GM19240 (cell line): ENCODE results near the gene SLC48A1.
A peak's percentile ranks its signal among the peaks of the same experiment; 100 is the strongest.

Source experiments
- DNase-seq: peaks from one replicate; pipeline ENCODE4 v3.0.0; 2011; ENCODE audit warnings: low spot score; ENCODE audit not compliant: insufficient read length

Gene SLC48A1

DNA sequence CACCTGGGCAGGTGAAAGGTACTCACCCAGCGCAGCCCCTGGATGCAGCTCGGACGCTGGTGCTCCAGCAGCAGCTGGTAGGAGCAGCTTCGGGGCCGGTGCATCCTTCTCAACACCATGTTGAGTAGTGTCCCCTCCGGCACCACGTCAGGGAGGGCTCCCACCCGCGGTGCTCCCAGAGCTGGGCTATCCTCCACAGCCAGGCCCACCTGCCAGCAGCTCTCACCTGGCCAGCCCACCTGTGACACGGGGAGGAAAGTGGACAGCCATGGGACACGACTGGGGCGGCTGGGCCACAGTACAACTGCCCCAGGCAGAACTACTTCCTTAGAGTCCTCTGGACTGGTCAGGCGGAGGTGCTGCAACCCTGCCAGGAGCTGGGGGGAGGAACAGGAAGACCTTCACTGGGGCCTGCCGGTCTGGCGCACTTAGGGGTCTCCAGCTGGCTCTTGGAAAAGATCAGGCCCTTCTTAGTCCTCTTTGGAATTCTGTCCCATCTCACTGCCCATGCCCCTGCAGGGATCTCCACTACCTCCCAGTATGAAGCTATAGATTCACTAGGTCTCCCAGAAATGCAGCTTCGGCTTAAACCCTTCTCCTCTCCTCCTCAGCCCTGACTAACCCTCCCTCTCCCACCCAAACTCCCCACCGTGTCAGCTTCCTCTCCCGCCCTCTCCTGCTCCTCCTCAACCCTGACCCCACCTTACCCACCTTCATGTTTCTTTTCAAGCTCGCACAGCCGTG, 15.0 kb upstream of the SLC48A1 start:
- no peak for DNase-seq

- no peak for DNase-seq
Observed at GRCh38 chr12:47758584-47758833, 14.5 kb upstream of the SLC48A1 start.

GRCh38 chr12:47758834-47759690, 14.0 kb upstream of the SLC48A1 start, which contains the start of gene RAPGEF3:
Gene RAPGEF3 (minus strand): TSS chr12:47758880. CDS start chr12:47758556, 324 bp downstream.
- DNase-seq = peak; percentile 74

DNA sequence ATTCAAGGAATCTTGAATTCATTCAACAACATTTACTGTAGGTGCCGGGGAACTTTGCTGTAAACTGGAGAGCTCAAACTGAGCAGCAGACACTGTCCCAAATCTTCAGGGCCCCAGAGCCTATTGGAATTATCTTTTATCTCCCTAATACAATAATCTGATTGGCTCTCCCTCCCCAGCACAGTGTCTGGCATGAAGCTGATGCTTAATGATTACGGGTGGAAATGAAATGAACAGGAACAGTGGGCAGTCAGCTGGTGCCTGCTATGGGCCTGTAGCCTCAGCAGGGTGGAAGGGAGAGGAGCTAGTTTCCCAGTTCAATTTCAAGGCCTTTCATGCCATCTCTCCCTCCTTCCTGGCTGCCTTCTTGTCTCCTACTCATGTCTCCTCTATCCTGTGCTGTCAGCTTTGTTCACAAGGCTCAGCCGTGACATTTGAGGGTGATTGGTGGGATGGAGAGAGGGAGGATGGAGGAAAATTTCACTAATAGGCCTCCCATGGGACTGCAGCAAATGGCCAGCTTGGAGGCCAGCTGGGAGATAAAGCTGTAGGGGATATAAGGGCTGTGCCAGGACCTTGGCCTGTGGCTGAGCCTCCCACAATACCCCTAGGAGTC, 10.1 kb upstream of the SLC48A1 start:
- no peak for DNase-seq

GRCh38 chr12:47763481-47764346, 9.3 kb upstream of the SLC48A1 start:
- DNase-seq = no peak

GRCh38 chr12:47766502-47767215, 6.4 kb upstream of the SLC48A1 start:
- DNase-seq = no peak

DNA sequence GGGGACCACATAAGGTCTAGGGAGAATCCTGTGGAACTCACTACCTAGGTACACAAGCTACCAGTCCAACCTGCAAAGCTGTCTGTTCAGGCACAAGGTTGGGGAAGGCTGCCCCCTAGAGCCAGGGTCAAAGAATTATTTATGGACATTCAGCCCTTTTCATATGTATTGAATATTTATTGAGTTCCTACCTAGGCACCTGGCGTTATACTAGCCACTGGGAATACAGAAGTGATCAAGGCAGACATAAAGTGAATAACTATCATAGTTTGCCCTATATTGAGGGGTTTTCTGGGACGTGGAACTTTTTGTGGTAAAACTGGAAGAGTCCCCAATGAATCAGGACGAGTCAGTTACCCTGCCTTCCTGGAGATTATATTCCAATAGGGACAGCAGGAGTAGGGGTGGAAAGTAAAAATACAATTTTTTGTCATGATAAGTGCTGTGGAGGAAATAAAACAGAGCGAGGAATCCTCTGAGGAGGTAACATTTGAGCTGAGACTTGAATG, 5.8 kb upstream of the SLC48A1 start:
- no peak for DNase-seq

DNA sequence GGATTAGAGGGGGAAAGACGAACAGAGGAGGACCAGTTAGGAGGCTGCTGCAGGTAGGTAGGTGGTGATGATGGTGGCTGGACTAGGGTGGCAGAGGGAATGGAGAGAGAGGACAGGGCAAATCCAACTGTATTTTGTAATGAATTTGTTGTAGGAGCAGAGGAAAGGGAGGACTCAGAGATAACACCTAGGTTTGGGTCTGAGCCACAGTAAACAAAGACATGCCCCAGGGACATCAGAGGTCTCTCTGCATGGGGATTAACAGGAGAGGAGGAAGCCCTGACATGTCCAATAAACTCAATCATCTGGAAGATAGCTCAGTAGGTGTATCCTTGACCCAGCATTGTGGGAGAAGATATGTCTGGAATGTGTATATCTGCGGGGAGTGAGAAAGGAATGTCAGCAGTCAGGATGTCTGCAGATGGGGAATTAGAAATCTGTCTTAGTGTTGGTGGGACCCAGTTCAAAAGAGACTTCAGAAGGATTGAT, 4.7 kb upstream of the SLC48A1 start:
- DNase-seq = no peak

- no peak for DNase-seq
Observed at GRCh38 chr12:47769234-47770085, 3.6 kb upstream of the SLC48A1 start.

DNA sequence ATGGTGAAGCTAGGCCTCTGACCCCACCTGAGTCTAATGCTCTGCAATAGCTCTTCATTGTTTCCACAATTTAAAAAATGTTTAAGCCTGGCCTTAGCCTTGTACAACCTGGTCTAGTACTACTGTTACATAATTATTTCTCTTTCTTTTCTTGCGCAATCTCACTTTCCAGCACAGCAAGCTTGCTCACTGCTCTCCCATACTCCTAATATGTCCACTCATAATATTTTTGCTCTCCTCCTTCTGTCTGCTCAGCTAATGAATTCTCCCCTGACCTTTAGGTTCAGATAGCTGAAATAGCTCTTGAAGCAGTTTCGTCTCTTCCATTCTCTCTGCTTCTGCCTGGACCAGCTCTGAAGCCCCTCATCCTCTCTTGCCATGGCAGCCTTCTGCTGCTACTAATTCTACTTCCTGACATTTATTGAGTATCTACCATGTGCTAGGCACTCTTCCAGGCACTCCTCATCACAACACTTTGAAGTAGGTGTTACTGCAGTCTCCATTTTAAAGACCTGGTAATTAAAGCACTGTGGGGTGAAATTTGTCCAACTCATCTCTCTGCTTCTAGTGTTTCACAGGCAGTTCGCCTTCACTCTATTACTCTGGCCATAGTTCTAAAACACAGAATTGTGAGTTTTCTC, 2.8 kb upstream of the SLC48A1 start:
- DNase-seq = no peak

- DNase-seq = no peak
Observed at GRCh38 chr12:47771304-47771703, 1.7 kb upstream of the SLC48A1 start.

GRCh38 chr12:47772094-47772660, 861 bp upstream of the SLC48A1 start:
- DNase-seq = no peak

- no peak for DNase-seq
Observed at GRCh38 chr12:47772738-47773061, 338 bp upstream of the SLC48A1 start.

GRCh38 chr12:47773858-47774580, 981 bp downstream of the SLC48A1 start:
- no peak for DNase-seq

DNA sequence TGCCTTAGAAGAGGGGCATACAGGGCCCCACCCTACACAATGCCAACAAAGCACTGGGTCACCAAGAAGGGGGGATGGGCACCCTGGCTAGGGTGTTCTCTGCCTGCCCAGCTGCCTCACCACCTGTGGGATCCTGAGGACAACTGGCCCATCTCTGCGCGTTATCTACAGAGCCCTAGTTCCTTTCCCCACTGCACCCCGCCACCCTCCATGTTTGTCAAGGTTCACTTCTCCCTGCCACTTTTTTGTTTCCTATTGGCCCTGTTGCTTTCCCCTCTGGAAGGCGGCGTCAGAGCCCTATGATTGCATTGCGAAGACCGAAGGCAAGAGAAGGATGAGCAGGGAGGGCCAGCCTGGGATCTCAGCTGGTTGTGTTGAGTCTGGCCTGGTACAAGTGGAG, 1.6 kb downstream of the SLC48A1 start:
- DNase-seq = no peak

GRCh38 chr12:47775100-47775911, 2.3 kb downstream of the SLC48A1 start:
- DNase-seq = no peak

GRCh38 chr12:47776471-47777143, 3.6 kb downstream of the SLC48A1 start:
- DNase-seq = no peak
